Measurements from ENCODE around the gene F2RL2. TPM values are rescaled to one million over a fixed set of nuclear protein-coding genes. Genes with fewer than 3 reads are reported as not detected.

F2RL2 gene
- total RNA-seq, 1 experiment from 2014 or later = 0.13 TPM

DNA sequence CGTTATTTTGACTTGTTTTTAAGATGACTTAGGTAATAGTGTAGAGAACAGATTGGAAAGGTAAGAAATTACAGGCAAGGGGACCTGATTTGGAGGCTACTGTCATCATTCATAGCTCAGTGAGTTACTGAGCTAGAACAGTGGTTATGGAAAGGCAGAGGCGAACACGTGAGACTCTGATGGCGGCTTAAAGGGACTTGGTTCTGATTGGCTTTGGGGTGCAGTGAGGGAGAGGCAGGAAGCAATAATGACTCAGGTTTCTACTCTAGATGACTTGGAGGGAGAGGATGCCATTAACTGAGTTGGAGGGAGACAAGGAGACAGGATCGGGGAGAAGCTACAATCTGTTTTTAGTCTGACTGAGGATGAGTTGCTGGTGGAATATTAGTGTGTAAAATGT is 3.0 kb downstream of the F2RL2 start:
- Histone ChIP-seq H3K27ac (ENCODE audit: low read length) (no peak overlapping the region), H3K36me3 (ENCODE audit: control insufficient read depth, insufficient read depth, low read length) (no peaks in the 10 kb centered on the region), H3K27me3 (ENCODE audit: control insufficient read depth, insufficient read depth, low read length) (no peaks in the 10 kb centered on the region), H3K4me3 (ENCODE audit: low read depth in 2 of 2, low read length in 2 of 2) (no peak overlapping the region), H3K4me1 (ENCODE audit: control insufficient read depth, insufficient read depth, low read length) (peaks cover 6% of the 10 kb centered on the region), H3K9me3 (ENCODE audit: control insufficient read depth, insufficient read depth, low read depth, low read length) (no peaks in the 10 kb centered on the region)
- ChIA-PET POLR2A (no interaction called here), CTCF (no interaction called here)
- in situ Hi-C loops (cut with HindIII; ENCODE audit: low pct_unique_long_range_greater_than_20kb, low sequenced_read_pairs) = no loop called here
- ATAC-seq (no peak), DNase-seq (ENCODE audit: low read depth, low spot score) (no peak)
- intact Hi-C loops (cut with micrococcal nuclease; ENCODE audit: unreplicated experiment) = no loop called here
- BruUV-seq (replicated peaks) = no TSS peak
- TF ChIP-seq REST (IDR thresholded peaks at IDR 0.05; ENCODE audit: insufficient read depth in 1 of 2, low read depth in 2 of 2, low read length in 1 of 2) (no peak), CTCF (IDR thresholded peaks at IDR 0.05) (no peak), TCF7L2 (IDR thresholded peaks at IDR 0.05; ENCODE audit: low read depth, low read length) (no peak), POLR2AphosphoS5 (IDR thresholded peaks at IDR 0.05; ENCODE audit: low read depth, low read length) (no peak), SIN3A (IDR thresholded peaks at IDR 0.05; ENCODE audit: borderline replicate concordance, insufficient read depth, low read depth, low read length) (no peak)

DNA sequence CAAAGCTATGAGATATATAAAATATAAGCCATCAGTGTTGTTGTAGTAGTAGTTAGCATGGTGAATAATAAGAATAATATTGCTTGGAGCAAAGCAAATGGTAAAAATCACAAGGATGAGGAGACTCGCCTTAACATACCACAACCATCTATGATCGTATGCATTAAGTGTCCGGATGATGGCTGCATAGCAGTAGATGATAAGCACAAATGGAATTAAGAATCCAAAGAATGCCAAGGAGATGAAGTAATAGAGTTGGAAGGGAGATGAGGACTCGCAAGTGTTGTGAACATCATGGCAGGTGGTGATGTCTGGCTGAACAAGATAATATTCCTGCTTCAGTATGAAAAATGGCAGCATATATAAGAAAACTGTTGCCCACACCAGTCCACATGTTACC is 5.5 kb downstream of the F2RL2 start:
- CTCF ChIA-PET = no interaction called here
- Histone ChIP-seq H3K9me3 (ENCODE audit: control insufficient read depth, insufficient read depth, low read depth, low read length) (no peaks in the 10 kb centered on the region), H3K27me3 (ENCODE audit: control insufficient read depth, insufficient read depth, low read length) (no peaks in the 10 kb centered on the region), H3K36me3 (ENCODE audit: control insufficient read depth, insufficient read depth, low read length) (no peaks in the 10 kb centered on the region), H3K4me3 (ENCODE audit: low read depth in 2 of 2, low read length in 2 of 2) (no peak overlapping the region), H3K27ac (ENCODE audit: low read length) (no peak overlapping the region), H3K4me1 (ENCODE audit: control insufficient read depth, insufficient read depth, low read length) (no peaks in the 10 kb centered on the region)
- intact Hi-C loops (cut with micrococcal nuclease; ENCODE audit: unreplicated experiment) (no loop called here), in situ Hi-C loops (cut with HindIII; ENCODE audit: low pct_unique_long_range_greater_than_20kb, low sequenced_read_pairs) (no loop called here)
- POLR2A ChIA-PET = no interaction called here
- no peak for TF ChIP-seq REST (IDR thresholded peaks at IDR 0.05; ENCODE audit: insufficient read depth in 1 of 2, low read depth in 2 of 2, low read length in 1 of 2)
- no peak for TF ChIP-seq SIN3A (IDR thresholded peaks at IDR 0.05; ENCODE audit: borderline replicate concordance, insufficient read depth, low read depth, low read length)
- no peak for TF ChIP-seq POLR2AphosphoS5 (IDR thresholded peaks at IDR 0.05; ENCODE audit: low read depth, low read length)
- TF ChIP-seq CTCF (IDR thresholded peaks at IDR 0.05) = no peak
- no peak for TF ChIP-seq TCF7L2 (IDR thresholded peaks at IDR 0.05; ENCODE audit: low read depth, low read length)
- no peak for ATAC-seq
- BruUV-seq (replicated peaks) = no TSS peak
- no peak for DNase-seq (ENCODE audit: low read depth, low spot score)
